ENCODE results near the gene RBMS1. TPM values are rescaled to one million over a fixed set of nuclear protein-coding genes. Genes with fewer than 3 reads are reported as not detected.

RBMS1 gene
- total and polyA plus RNA-seq, 4 donors: 7.9 to 23.5 (median 15.5) TPM

GRCh38 chr2:160332318-160332717 is 161.3 kb downstream of the RBMS1 start:
- TF ChIP-seq NR2F2 (IDR thresholded peaks at IDR 0.05): peak; percentile 9
- peak; percentile 10 to 31 for TF ChIP-seq GABPA (IDR thresholded peaks at IDR 0.05 in 1 of 2, conservative IDR thresholded peaks at IDR 0.05 in 1 of 2)
- peak; percentile 58 to 66 for TF ChIP-seq RAD21 (IDR thresholded peaks at IDR 0.05)
- no peak for TF ChIP-seq JUND (IDR thresholded peaks at IDR 0.05)
- TF ChIP-seq FOXA2 (IDR thresholded peaks at IDR 0.05): no peak
- no peak for DNase-seq (ENCODE audit: low spot score)
- Histone ChIP-seq H3K4me3 (ENCODE audit: low read depth in 1 of 3, low read length in 3 of 3) (no peak overlapping the region), H3K9me3 (ENCODE audit: control insufficient read depth in 4 of 4, low read length in 3 of 4) (no peaks in the 10 kb centered on the region), H3K4me1 (ENCODE audit: control insufficient read depth in 4 of 4, insufficient read depth in 4 of 4, low read length in 3 of 4) (peaks cover 2 to 15% (median 6%) of the 10 kb centered on the region in 4 donors), H3K27ac (ENCODE audit: low read depth in 1 of 2, low read length in 2 of 2) (no peak overlapping the region), H3K36me3 (ENCODE audit: control insufficient read depth in 4 of 4, insufficient read depth in 3 of 4, low read depth in 1 of 4, low read length in 3 of 4) (no peaks in the 10 kb centered on the region), H3K9ac (ENCODE audit: low read depth in 1 of 2, low read length in 2 of 2) (no peak overlapping the region), H3K27me3 (ENCODE audit: control insufficient read depth in 4 of 4, insufficient read depth in 4 of 4, low read length in 3 of 4) (no peaks in the 10 kb centered on the region)
- 58% methylated on average over 2 of the region's 2 CpGs for WGBS

DNA sequence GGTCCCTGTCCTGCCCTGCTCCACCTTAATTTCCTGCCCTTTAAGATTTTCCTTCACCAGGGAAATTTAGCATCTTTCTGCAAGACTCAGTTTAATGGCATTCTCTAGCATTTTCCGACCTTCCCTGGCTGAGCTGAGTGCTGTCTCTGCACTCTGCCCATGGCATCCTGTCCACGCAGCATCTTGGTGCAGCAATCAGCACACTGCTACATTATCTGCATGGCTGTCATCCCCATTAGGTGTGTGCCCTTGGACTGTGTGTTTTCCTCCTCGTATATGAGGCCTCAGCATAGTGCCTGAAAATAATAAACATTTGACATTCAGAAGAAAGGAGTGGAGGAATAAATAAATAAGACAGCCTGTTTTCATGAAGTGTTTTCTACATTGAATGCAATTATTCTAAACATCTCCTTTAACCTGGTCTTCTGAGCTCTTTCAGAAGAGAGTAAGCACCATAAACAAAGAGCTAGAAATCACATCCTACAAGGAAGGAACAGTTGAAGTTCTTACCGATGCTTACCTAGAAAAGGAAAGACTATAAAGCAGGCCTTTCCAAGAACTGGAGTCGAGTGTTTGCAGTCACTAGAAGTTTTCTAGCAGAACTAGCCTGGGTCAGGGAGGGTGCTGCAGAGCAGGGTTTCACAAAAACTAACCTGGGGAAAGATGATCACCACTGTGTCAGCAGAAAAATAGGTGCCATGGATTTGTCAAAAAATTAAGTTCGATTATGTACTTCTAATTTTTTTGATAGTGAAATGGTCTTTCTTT is 162.2 kb downstream of the RBMS1 start:
- Histone ChIP-seq H3K27ac (ENCODE audit: low read depth in 1 of 2, low read length in 2 of 2) (no peak overlapping the region), H3K36me3 (ENCODE audit: control insufficient read depth in 4 of 4, insufficient read depth in 3 of 4, low read depth in 1 of 4, low read length in 3 of 4) (no peaks in the 10 kb centered on the region), H3K4me3 (ENCODE audit: low read depth in 1 of 3, low read length in 3 of 3) (no peak overlapping the region), H3K9ac (ENCODE audit: low read depth in 1 of 2, low read length in 2 of 2) (no peak overlapping the region), H3K27me3 (ENCODE audit: control insufficient read depth in 4 of 4, insufficient read depth in 4 of 4, low read length in 3 of 4) (no peaks in the 10 kb centered on the region), H3K9me3 (ENCODE audit: control insufficient read depth in 4 of 4, low read length in 3 of 4) (no peaks in the 10 kb centered on the region), H3K4me1 (ENCODE audit: control insufficient read depth in 4 of 4, insufficient read depth in 4 of 4, low read length in 3 of 4) (peaks cover 2 to 15% (median 6%) of the 10 kb centered on the region in 4 donors)
- no peak for DNase-seq (ENCODE audit: low spot score)
- 75% methylated on average over 6 of the region's 6 CpGs for WGBS
- TF ChIP-seq ATF3 (IDR thresholded peaks at IDR 0.05) (no peak), FOXA1 (IDR thresholded peaks at IDR 0.05) (no peak), GABPA (IDR thresholded peaks at IDR 0.05 in 1 of 2, conservative IDR thresholded peaks at IDR 0.05 in 1 of 2) (no peak), CTCF (IDR thresholded peaks at IDR 0.05; ENCODE audit: low read depth, low read length, missing input control) (no peak), YY1 (IDR thresholded peaks at IDR 0.05) (no peak)

- Histone ChIP-seq H3K4me1 (ENCODE audit: control insufficient read depth in 4 of 4, insufficient read depth in 4 of 4, low read length in 3 of 4) (peaks cover 3 to 19% (median 11%) of the 10 kb centered on the region in 4 donors), H3K27me3 (ENCODE audit: control insufficient read depth in 4 of 4, insufficient read depth in 4 of 4, low read length in 3 of 4) (no peaks in the 10 kb centered on the region), H3K36me3 (ENCODE audit: control insufficient read depth in 4 of 4, insufficient read depth in 3 of 4, low read depth in 1 of 4, low read length in 3 of 4) (no peaks in the 10 kb centered on the region), H3K9me3 (ENCODE audit: control insufficient read depth in 4 of 4, low read length in 3 of 4) (no peaks in the 10 kb centered on the region), H3K27ac (ENCODE audit: low read depth in 1 of 2, low read length in 2 of 2) (no peak overlapping the region), H3K4me3 (ENCODE audit: low read depth in 1 of 3, low read length in 3 of 3) (no peak overlapping the region), H3K9ac (ENCODE audit: low read depth in 1 of 2, low read length in 2 of 2) (no peak overlapping the region)
- WGBS: 30% methylated on average over 9 of the region's 9 CpGs
- no peak for DNase-seq (ENCODE audit: low spot score)
- no peak for TF ChIP-seq NR2F2 (IDR thresholded peaks at IDR 0.05)
- TF ChIP-seq RAD21 (IDR thresholded peaks at IDR 0.05): peak; percentile 24 to 26
- TF ChIP-seq SP1 (IDR thresholded peaks at IDR 0.05): no peak
- TF ChIP-seq YY1 (IDR thresholded peaks at IDR 0.05): no peak
- no peak for TF ChIP-seq JUND (IDR thresholded peaks at IDR 0.05)
- TF ChIP-seq, protein P1, sequence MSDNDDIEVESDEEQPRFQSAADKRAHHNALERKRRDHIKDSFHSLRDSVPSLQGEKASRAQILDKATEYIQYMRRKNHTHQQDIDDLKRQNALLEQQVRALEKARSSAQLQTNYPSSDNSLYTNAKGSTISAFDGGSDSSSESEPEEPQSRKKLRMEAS (IDR thresholded peaks at IDR 0.05): no peak
- TF ChIP-seq FOXA2 (IDR thresholded peaks at IDR 0.05): no peak
- TF ChIP-seq, protein P2, sequence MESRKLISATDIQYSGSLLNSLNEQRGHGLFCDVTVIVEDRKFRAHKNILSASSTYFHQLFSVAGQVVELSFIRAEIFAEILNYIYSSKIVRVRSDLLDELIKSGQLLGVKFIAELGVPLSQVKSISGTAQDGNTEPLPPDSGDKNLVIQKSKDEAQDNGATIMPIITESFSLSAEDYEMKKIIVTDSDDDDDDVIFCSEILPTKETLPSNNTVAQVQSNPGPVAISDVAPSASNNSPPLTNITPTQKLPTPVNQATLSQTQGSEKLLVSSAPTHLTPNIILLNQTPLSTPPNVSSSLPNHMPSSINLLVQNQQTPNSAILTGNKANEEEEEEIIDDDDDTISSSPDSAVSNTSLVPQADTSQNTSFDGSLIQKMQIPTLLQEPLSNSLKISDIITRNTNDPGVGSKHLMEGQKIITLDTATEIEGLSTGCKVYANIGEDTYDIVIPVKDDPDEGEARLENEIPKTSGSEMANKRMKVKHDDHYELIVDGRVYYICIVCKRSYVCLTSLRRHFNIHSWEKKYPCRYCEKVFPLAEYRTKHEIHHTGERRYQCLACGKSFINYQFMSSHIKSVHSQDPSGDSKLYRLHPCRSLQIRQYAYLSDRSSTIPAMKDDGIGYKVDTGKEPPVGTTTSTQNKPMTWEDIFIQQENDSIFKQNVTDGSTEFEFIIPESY (IDR thresholded peaks at IDR 0.05): peak; percentile 25
- TF ChIP-seq FOXA1 (IDR thresholded peaks at IDR 0.05): no peak
- no peak for TF ChIP-seq TAF1 (conservative IDR thresholded peaks at IDR 0.05)
- no peak for TF ChIP-seq EGR1 (IDR thresholded peaks at IDR 0.05; ENCODE audit: low read depth in 2 of 2)
- peak in 1 of 2 donors; percentile 8 for TF ChIP-seq RXRA (IDR thresholded peaks at IDR 0.05)
- no peak for TF ChIP-seq CTCF (IDR thresholded peaks at IDR 0.05; ENCODE audit: low read depth, low read length, missing input control)
- TF ChIP-seq ATF3 (IDR thresholded peaks at IDR 0.05): no peak
- TF ChIP-seq HNF4A (conservative IDR thresholded peaks at IDR 0.05): peak; percentile 79 to 82
- TF ChIP-seq HNF4G (IDR thresholded peaks at IDR 0.05): peak; percentile 26
- TF ChIP-seq GABPA (IDR thresholded peaks at IDR 0.05 in 1 of 2, conservative IDR thresholded peaks at IDR 0.05 in 1 of 2): no peak
Observed at GRCh38 chr2:160328811-160329527, 164.6 kb downstream of the RBMS1 start.
